Fibroblast of upper back skin (primary cell): ENCODE results near the gene LARP4B.

Experiments
- DNase-seq: peaks from one replicate; pipeline ENCODE4 v3.0.0-alpha.2; 2013

Gene LARP4B

DNA sequence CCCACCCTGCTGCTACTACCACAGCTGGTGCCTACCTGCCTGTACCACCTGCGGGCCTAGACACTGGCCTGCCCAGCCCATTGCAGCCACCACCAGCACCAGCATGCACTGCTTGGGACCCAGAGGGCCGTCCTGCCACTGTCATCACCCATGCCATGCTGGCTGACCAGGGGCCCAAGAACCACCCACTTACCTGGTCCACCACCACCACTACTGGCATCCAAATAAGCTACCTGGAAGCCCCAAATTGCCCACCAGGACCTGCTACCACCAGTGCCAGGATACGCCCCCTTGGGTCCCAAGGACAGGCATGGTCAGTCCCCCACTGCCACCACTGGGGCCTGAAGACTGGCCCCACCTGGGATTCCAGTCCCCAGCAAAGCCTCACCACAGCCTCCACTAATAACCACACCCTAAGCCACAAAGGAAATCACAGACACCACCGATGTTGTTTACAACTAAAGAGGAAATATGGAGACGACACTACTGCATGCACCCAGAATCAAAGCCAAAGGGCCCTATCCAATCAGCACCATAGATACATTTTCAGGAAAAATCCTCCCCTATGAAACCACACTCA lies 171.5 kb downstream of the LARP4B start:
- DNase-seq: no peak
